IPS-NIHi7 (cell line): ENCODE data around the gene PUSL1.
A peak's percentile ranks its signal among the peaks of the same experiment; 100 is the strongest.
"Not testable (repeated sequence)": the region's sequence is repeated elsewhere in the genome, so short reads cannot be mapped to it uniquely, and the experiment has no call there.

Source experiments
- DNase-seq: peaks from one replicate; pipeline ENCODE4 v3.0.0; 2012; ENCODE audit warnings: mixed read lengths; ENCODE audit errors: extremely low spot score

The PUSL1 gene

DNA sequence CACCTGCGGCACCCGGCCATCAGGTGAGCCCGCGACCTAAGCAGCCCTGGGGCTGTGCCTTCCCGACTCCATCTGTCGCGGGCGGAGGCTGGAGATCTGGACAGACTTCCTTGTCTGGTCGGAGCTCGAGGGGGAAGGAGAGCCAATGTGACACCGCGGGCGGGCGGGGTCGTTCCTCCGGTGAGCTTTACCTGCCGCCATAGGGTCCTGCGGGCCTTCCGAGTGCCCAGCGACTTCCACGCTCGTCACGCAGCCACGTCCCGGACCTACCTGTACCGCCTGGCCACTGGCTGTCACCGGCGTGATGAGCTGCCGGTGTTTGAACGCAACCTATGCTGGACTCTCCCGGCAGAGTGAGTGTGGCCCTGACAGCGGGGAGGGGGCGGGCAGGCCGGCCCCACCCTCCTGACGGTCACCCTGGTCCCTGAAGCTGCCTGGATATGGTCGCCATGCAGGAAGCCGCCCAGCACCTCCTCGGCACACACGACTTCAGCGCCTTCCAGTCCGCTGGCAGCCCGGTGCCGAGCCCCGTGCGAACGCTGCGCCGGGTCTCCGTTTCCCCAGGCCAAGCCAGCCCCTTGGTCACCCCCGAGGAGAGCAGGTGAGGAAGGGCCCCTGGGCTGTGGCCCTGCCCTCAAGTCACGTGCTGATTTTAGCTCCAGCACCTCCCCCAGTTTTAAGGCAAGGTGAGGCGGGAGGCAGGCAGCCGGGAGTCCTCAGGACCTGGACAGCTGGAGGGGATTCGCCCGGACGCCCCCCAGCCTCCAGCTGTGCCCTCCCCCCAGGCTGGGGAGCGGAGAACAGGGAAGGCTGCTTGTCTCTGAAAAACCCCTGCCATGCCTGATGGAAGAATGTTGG is 1.1 kb downstream of the PUSL1 start:
- no peak for DNase-seq

DNA sequence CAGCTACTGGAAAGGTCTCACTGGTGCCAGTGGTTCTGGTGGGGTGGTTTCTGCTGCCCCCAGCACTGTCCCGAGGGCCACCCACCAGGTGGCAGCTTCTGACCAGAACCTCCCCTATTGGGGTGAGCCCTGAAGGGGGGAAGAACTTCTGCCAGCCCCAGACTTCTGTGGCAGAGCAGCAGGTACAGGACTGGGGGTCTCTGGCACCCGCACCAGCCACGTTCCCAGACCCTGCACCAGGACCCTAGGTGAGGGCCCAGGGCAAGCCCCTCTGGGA is 1.6 kb downstream of the PUSL1 start:
- no peak for DNase-seq

DNA sequence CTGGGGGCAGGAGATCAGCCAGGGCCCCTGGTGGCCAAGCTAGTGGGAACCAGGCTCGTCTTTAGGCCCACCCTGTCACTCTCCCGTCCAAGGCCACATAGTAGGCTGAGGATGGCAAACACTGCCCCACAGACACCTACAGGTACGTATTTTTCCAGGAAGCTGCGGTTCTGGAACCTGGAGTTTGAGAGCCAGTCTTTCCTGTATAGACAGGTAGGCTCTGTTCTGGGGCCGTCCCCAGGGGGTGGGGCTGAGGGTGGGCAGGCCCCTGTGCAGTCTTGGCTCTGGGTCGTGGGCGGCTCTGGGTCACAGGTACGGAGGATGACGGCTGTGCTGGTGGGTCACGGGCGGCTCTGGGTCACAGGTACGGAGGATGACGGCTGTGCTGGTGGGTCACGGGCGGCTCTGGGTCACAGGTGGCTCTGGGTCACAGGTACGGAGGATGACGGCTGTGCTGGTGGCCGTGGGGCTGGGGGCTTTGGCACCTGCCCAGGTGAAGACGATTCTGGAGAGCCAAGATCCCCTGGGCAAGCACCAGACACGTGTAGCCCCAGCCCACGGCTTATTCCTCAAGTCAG is 2.2 kb downstream of the PUSL1 start:
- no peak for DNase-seq

DNA sequence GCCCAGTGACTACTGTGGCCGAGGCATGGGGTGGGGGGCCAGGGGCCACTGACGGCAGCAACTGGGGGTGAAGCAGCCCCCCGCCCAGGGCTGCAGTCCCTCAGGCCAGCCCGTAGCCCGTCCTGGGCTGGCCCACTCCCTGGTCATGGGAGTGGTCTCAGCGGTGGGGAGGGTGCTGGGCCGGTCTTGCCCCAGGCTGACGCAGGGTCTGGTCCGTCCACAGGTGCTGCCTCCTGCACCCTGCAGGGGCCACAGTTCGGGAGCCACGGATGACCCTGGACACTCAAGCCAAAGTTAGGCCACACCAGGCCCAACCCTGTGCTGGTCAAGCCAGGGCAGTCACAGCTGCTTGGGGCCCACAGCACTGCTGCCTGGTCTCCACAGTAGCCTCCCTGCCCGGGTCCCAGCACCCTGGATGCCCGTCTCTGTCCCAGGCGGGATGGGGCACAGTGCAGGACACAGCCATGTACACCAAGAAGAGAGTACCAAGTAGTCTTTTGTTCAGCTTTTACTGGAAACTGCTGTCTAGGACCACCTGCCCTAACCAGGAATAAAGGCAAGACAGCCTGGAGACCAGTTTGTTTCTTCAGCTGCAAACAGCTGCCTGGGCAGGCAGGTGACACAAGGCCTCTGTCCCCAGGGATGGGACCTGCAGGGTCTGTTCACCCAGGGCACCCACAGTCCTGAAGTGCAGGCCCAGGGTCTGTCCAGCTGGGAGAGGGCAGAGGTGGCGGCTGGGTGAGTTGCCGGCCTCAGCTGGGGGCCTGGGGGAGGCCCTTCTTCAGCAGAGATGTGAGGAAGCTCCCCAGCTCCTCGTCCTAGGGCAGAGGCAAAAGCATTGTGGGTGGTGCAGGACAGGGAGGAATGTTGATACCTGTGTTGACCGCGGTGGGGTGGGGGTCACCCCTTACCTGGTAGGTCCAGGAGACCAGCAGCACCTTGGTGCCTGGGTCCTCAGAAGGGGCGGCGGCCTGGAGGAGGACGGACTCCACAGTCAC is 3.0 kb downstream of the PUSL1 start:
- DNase-seq, result no peak

DNA sequence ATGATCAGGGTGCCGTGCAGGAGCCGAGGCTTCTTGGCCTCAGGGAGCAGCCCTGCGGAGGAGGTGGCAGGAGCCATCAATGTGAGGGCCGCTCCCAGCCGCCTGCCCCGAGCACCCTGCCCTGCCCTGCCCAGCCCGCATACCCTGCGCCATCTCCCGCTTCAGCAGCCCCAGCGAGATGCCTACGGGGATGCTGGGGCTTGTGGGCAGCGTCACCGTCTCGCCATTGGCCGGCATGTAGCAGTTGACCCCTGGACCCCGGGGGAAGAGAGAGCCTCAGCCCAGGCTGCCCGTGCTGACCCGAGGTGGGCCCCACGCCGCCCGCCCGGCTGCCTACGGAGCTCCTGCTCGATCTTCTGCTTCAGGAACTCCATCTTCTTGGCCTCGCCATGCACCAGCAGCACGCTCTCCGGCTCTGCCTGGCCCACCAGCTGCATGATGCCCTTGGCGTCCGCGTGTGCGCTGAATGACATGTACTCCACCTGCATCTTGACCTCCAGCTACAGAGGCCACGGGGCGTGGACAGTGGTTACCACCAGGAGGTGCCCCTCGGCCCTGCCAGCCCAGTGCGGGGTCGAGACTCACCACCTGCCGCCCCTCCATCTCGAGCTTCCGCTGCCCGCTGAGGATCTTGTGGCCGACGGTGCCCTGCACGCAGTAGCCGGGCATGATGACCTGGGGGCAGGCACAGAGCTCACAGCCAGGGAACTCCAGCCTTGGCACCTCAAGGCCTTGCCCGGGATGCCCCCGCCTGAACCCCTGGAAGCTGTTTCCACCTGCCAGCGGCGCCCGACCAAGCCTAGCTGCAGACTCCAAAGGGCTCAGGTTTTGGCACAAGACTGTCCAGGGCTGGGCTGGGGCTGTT is 4.3 kb downstream of the PUSL1 start:
- DNase-seq, result no peak

DNA sequence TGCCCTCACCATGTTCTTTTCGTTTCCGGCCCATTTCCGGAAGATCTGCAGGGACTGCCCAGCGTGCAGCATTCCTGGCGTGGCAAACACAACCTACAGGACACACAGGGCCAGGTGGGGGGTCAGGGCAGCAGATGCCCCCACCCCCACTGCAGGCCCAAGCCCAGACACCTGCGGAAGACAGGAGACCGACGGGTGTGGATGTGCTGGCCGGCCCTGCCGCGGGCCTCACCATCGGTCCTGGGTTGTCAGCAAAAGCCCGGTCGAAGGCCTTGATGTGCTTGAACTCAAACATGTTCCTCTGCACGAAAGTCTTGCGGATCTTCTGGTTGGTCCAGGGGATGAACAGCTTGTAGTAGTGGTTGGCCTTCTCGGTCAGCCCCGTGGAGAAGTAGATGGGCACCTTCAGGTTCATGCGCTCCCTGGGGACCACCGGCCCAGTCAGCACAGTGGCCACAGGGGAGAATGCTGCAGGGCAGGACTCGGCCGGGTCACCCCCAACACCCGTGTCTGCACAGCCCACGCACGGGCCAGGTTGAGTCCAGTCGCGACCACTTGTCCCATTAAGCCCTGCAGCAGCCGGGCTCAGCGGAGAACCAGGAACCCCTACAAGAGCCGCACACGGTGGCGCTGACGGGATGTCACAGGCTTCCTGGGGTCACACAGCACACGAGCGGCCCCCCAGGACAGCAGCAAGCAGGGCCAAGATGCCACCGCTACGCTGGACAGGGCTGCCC is 5.3 kb downstream of the PUSL1 start:
- DNase-seq, result no peak

DNA sequence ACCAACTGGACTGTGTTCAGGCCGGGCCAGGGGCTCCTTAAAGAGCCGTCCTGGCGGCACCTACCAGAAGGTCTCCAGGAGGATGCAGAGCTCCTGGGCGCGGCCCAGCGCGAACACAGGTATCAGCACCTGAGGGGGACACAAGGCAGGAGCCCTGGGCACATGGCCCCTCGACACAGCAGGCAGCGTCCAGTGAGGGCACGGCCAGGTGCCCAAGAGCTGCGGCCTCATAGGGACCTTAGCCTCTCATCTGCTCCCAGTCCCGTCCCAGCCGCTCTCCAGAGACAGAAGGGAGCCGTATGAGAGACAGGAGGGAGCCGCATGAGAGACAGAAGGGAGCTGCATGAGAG is 5.8 kb downstream of the PUSL1 start:
- DNase-seq, result no peak

DNA sequence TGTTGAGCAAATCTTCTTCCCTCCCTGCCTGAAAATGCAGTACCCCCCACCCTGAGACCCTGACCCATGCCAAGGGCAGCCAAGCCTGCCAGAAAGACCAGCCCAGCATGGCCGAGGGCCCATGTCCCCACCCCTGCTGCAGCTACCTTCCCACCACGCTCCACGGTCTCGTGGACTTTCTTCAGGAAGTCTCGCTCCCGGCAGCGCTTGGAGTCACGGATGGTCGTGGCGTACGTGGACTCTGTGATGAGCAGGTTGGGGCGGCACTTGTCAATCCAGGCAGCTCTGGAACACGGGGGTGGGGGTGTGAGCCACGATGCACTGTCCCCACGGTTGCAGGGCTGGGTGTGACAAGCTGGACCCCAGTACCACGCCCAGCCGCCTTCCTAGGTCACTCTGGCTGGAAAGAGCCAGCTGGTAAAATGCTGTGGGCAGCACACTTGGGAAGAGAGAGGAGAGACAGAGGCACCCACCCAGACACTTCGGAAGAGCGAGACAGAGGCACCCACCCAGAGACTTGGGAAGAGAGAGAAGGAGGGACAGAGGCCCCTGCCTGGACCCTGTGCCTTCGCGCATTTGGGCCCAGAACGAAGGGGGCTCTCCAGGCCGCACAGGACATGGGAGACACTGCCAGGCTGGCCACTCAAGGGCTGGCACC is 6.4 kb downstream of the PUSL1 start:
- DNase-seq, result no peak

DNA sequence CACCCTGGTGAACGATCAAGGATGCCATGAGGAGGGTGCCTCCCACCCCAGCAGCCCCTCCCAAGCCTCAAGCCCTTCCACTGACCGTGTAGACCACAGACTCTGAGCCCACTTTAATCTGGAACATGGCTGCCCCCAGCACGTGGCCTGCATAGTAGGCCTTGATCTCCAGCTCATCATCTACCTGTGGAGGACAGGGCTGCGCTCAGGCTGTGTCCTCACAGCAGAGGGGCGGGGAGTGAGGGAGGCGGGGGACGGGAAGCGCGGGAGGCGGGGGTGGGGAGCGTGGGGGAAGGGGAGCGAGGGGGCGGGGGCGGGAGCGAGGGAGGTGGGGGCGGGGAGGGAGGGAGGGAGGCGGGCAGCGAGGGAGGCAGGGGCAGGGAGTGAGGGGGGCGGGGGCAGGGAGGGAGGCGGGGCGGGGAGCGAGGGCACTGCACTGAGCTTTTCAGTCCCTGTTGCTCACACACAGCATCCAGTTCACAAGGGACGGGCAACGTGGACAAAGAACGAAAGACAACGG is 7.1 kb downstream of the PUSL1 start:
- DNase-seq, result peak; percentile 72

DNA sequence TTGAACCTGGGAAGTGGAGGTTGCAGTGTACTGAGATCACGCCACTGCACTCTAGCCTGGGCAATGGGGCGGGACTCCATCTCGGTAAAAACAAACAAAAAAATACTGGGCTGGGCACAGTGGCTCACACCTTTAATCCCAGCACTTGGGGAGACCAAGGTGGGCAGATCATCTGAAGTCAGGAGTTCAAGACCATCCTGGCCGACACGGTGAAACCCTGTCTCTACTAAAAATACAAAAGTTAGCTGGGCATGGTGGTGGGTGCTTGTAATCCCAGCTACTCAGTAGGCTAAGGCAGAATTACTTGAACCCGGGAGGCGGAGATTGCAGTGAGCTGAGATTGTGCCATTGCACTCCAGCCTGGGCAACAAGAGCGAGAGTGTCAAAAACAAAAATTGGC is 7.8 kb downstream of the PUSL1 start:
- not testable (repeated sequence) for DNase-seq

DNA sequence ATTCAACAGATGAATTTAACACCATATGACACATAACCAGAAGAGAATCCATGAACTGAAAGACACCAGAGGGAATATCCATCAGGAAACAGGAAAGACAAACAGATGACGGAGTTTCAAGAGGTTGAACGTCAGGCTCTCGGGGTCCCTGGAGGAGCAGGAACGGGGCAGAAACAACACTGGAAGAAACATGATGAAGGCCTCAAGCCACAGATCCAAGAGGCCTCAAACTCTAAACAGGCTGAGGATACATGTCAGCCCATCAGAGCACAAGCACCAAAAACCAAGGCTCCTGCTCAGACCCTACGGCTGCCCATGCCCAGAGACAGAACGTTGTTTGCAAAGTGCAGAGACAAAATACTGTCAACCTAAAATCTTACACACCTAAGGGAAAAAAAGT is 9.0 kb downstream of the PUSL1 start:
- no peak for DNase-seq

DNA sequence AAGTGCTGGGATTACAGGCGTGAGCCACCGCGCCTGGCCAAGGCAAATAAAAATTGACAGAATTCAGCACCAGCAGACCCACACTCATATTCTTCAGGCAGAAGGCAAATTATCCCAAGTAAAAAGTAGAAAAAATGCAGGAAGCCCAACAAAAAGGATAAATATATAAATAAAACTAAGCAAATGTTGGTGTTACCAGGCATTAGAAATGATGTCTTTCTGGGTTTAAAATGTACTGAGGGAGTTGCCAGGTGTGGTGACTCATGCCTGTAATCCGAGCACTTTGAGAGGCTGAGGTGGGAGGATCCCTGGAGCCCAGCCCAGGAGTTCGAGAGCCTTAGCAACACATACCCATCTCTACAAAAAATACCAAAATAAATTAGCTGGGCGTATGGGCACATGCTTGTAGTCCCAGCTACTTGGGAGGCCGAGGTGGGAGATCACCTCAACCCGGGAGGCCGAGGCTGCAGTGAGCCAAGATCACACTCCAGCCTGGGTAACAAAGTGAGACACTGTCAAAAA is 9.8 kb downstream of the PUSL1 start:
- no peak for DNase-seq

DNA sequence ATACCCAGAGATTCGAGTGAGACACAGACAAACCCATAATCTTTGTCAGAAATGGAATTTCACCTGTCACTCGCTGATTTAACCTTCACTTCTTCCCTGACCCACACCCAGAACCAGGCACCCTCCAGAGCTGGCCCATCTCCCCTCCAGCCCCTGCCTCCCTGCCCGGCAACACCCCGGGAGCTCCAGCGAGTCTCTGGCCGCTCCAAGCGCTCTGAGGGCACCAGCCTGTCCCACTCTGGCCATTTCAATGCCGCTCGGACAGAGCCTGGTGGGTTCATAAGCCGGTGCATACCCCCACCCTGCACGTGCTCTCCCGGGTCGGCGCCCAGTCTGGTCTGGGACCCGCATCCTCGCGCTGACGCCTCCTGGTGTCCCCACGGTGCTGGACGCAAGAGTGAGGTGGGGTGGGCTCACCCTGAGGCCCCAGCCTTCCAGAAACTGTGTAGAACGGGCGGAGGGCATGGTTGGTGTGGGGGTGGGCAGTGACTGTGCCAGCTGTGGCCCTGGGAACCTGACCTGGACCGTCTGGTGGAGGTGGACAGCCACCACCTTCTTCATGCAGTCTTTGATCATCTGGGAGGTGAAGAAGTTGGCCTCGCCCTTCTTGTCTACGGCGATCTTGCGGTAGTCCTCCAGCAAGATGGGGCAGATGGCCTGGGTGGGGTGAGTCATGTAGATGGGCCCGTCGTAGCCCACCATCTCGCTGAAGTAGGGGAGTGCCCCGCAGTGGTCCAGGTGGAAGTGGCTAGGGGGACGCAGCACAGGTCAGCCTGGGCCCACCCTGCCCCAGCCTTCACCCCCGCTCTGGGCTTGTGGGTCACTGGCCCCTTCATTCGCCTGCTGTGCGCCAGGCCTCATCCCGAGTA is 10.6 kb downstream of the PUSL1 start:
- DNase-seq, result no peak

DNA sequence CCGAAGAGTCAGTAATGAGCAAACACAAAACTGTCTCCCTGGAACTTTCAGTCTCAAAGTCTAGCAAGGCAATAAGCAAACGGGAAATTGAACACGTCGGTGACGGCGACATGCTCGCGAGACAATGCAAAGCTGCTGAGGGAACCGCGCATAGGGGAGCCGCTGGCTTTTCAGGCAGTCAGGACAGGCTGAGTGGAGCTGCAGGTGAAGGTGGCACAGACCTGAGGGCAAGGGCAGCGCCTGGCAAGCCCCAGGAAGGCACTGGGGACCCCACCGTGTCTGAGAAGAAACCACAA is 11.2 kb downstream of the PUSL1 start:
- DNase-seq, result no peak

DNA sequence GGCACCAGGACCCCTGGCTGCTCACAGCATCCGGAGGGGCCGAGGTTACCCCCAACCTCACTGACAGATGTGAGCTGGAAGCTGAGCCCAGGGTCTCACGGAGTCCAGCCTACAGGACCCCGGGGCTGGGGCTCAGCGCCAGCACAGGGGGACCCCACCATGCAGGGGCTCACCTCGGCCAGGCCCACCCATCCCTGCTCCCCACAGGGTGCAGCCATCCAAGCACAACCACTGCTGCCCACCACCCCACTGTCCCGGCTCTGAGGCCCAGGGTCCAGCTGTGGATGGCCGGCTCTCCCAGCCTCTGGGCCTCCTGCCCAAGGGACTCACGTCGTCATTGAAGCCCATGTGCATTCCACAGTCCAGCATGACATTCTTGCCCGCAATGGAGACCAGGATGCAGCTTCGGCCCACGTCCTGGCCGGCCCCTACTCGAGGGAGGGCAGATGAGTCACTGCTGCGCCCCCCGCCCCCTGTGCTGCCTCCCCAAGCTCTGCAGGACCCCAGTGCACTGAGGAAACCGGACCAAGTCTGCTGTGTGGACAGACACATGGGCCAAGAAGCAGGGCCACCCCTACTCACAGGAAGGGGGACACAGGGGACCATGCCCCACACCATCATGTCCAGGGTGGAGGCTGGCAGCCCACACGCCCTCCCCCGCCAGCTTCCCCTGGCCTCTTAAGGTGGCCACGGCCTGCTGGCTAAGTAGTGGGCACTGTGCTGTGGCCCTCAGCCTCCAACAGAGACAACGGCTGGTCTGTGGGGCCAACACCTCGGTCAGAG is 12.5 kb downstream of the PUSL1 start:
- no peak for DNase-seq

DNA sequence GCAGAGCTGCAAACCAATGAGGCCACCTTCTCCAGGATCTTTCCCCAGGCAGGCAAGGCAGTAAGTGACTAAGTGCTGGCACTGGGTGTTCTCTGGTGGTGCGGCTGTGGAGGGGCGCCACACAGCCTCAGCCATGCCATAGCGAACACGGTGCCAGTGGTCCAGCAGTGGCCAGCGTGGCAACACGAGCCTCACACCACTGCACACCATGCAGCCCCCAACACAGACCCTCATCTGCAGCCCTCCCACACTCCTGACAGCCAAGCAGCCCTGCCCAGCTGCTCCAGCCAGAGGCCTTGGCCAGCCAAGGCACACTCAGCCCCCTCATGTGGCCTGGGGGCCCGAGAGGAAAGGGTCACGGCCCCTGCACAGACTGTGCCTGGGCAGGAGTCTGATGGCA is 13.1 kb downstream of the PUSL1 start:
- no peak for DNase-seq

DNA sequence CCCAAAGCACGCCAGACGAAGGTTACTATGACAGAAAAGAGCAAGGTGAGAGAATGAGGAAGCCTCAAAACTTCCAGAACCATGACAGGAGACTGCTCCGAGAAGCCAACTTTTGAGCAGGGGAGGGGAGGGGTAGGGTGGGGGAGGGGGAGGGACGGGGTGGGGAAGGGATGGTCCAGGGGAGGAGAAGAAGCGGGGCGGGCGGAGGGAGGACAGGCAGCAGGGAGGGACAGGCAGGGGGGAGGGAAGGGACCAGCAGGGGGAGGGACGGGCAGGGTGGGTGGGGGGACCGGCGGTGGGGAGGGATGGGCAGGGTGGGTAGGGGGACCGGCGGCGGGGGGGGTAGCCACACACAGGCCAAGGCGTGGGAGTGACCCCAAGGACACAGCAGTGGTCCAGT is 14.0 kb downstream of the PUSL1 start:
- no peak for DNase-seq

DNA sequence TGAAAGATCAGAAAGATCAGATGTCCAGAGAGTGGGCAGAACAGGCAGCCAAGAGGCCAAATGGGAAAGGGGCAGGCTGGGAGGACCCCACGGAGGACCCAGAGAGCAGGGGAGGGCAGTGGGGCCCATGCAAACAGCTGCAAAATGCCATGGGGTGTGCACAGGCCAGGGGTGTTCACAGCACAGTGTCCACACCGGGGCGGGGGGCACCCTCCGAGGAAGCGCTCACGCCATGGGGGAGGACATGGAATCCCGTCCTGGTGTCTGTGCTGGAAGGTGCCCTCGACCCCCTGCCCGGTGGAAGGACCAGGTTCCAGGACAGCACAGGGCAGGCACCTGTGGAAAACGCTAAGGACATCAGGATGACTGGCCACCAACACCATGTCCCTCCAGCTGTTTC is 14.6 kb downstream of the PUSL1 start:
- no peak for DNase-seq
